Endodermal cell (in vitro differentiated cells): ENCODE results near the gene ZDHHC14. TPM values are rescaled to one million over a fixed set of nuclear protein-coding genes. Genes with fewer than 3 reads are reported as not detected.

Source experiments
- DNase-seq: peaks from one replicate; pipeline ENCODE4 v3.0.0-alpha.2; 2017
- H3K27ac ChIP-seq: 2 replicates; pipeline ENCODE4 v1.5.1; 2013; ENCODE audit warnings: mild to moderate bottlenecking, low read depth, low read length, moderate library complexity
- H3K27me3 ChIP-seq: 2 replicates; pipeline ENCODE4 v1.6.1; 2013; ENCODE audit warnings: mild to moderate bottlenecking, low read length, moderate library complexity; ENCODE audit not compliant: insufficient read depth, control insufficient read depth, poor library complexity, severe bottlenecking
- H3K36me3 ChIP-seq: 2 replicates; pipeline ENCODE4 v1.7.0; 2013; ENCODE audit warnings: mild to moderate bottlenecking, low read length, moderate library complexity; ENCODE audit not compliant: control insufficient read depth, insufficient read depth
- H3K4me1 ChIP-seq: one replicate; pipeline ENCODE4 v1.7.0; 2013; ENCODE audit warnings: low read length; ENCODE audit not compliant: control insufficient read depth, insufficient read depth
- H3K4me3 ChIP-seq: 2 replicates; pipeline ENCODE4 v1.5.1; 2013; ENCODE audit warnings: mild to moderate bottlenecking, low read length, moderate library complexity
- H3K9ac ChIP-seq: 2 replicates; pipeline ENCODE4 v1.6.1; 2013; ENCODE audit warnings: mild to moderate bottlenecking, low read length, moderate library complexity; ENCODE audit not compliant: poor library complexity, severe bottlenecking; ENCODE audit errors: extremely low read depth
- H3K9me3 ChIP-seq: 2 replicates; pipeline ENCODE4 v1.6.1; 2013; ENCODE audit warnings: mild to moderate bottlenecking, low read length, moderate library complexity; ENCODE audit not compliant: control insufficient read depth
- H3K27ac Mint-ChIP-seq: 2 replicates; pipeline ENCODE4 v1.8.0; 2020; ENCODE audit warnings: mixed read lengths
- H3K27me3 Mint-ChIP-seq: 2 replicates; pipeline ENCODE4 v1.8.0; 2021; ENCODE audit warnings: mild to moderate bottlenecking, mixed read lengths; ENCODE audit not compliant: insufficient read depth
- H3K36me3 Mint-ChIP-seq: 2 replicates; pipeline ENCODE4 v1.8.0; 2020; ENCODE audit warnings: low read depth, mixed read lengths
- H3K4me1 Mint-ChIP-seq: 2 replicates; pipeline ENCODE4 v1.8.0; 2020; ENCODE audit warnings: mixed read lengths
- H3K4me3 Mint-ChIP-seq: 2 replicates; pipeline ENCODE4 v1.8.0; 2020; ENCODE audit warnings: mild to moderate bottlenecking, moderate library complexity, mixed read lengths
- H3K9me3 Mint-ChIP-seq: 2 replicates; pipeline ENCODE4 v1.8.0; 2020; ENCODE audit warnings: mild to moderate bottlenecking, mixed read lengths
- CTCF ChIP-seq: fragments of 200-600 bp; sonication (generic); conservative IDR thresholded peaks from 2 replicates; pipeline ENCODE4 v1.5.0; 2021; ENCODE audit warnings: antibody characterized with exemption, mild to moderate bottlenecking
- WGBS, 2 experiments: methylation state at CpG; one replicate each; pipeline versions ENCODE4 v1.1.5 to v1.1.7; 2013; ENCODE audit warnings: missing lambda C conversion rate in 2 of 2, mixed read lengths in 1 of 2; ENCODE audit not compliant: insufficient coverage in 1 of 2, insufficient read length in 1 of 2; 5-methylcytosine and 5-hydroxymethylcytosine counted together
- total RNA-seq, 2 donors: library from RNA; stranded (reverse); fragmentation: NEBNext Ultra II Directional in 1 of 2; extraction: Animal tissue kit (Norgen Biotek cat#: 25700) in 1 of 2; gene quantifications; 2 replicates in 1 of 2; 3 replicates in 1 of 2; pipeline ENCODE4 v1.2.1, GENCODE V29; 2021

Gene ZDHHC14
- total RNA-seq, 2 donors from 2014 or later, result 2.3 to 4.5 TPM

GRCh38 chr6:157471077-157471686 lies 90.2 kb downstream of the ZDHHC14 start:
- TF ChIP-seq CTCF, result no peak
- no peak overlapping the region for H3K4me3 ChIP-seq
- 92% methylated on average over 24 of the region's 24 CpGs for WGBS, 2 experiments
- DNase-seq, result no peak
- no peaks in the 10 kb centered on the region for H3K9me3 Mint-ChIP-seq
- H3K27me3 Mint-ChIP-seq, result no peaks in the 10 kb centered on the region
- H3K36me3 Mint-ChIP-seq, result no peaks in the 10 kb centered on the region
- no peaks in the 10 kb centered on the region for H3K4me1 Mint-ChIP-seq
- H3K27me3 ChIP-seq, result no peaks in the 10 kb centered on the region
- no peak overlapping the region for H3K4me3 Mint-ChIP-seq
- peak overlapping the region; percentile 33 for H3K27ac Mint-ChIP-seq
- H3K4me1 ChIP-seq, result no peaks in the 10 kb centered on the region
- H3K27ac ChIP-seq, result no peak overlapping the region
- no peaks in the 10 kb centered on the region for H3K9me3 ChIP-seq
- H3K9ac ChIP-seq, result no peak overlapping the region
- no peaks in the 10 kb centered on the region for H3K36me3 ChIP-seq

- Histone ChIP-seq H3K27ac (no peak overlapping the region), H3K9ac (no peak overlapping the region), H3K36me3 (no peaks in the 10 kb centered on the region), H3K4me3 (no peak overlapping the region), H3K27me3 (no peaks in the 10 kb centered on the region), H3K4me1 (no peaks in the 10 kb centered on the region), H3K9me3 (no peaks in the 10 kb centered on the region)
- H3K9me3 Mint-ChIP-seq, result no peaks in the 10 kb centered on the region
- H3K27me3 Mint-ChIP-seq, result no peaks in the 10 kb centered on the region
- no peak overlapping the region for H3K4me3 Mint-ChIP-seq
- peak overlapping the region; percentile 33 for H3K27ac Mint-ChIP-seq
- WGBS, 2 experiments, result 91 to 93% methylated on average over 10 to 17 of the region's 17 CpGs
- H3K36me3 Mint-ChIP-seq, result no peaks in the 10 kb centered on the region
- no peaks in the 10 kb centered on the region for H3K4me1 Mint-ChIP-seq
- TF ChIP-seq CTCF, result no peak
- no peak for DNase-seq
Measured at GRCh38 chr6:157471895-157472686, 91.1 kb downstream of the ZDHHC14 start.

GRCh38 chr6:157476797-157477196 lies 95.8 kb downstream of the ZDHHC14 start:
- no peak for TF ChIP-seq CTCF

More at GRCh38 chr6:157476797-157477196, 95.8 kb downstream of the ZDHHC14 start:
- H3K4me1 Mint-ChIP-seq, result no peaks in the 10 kb centered on the region
- H3K27me3 Mint-ChIP-seq, result no peaks in the 10 kb centered on the region
- WGBS, 2 experiments, result 60 to 96% methylated on average over 2 of the region's 3 CpGs
- H3K36me3 Mint-ChIP-seq, result no peaks in the 10 kb centered on the region
- no peak overlapping the region for H3K9ac ChIP-seq
- H3K4me1 ChIP-seq, result no peaks in the 10 kb centered on the region
- H3K27ac ChIP-seq, result no peak overlapping the region
- no peaks in the 10 kb centered on the region for H3K9me3 Mint-ChIP-seq
- H3K4me3 ChIP-seq, result no peak overlapping the region
- no peaks in the 10 kb centered on the region for H3K36me3 ChIP-seq
- H3K27ac Mint-ChIP-seq, result no peak overlapping the region
- no peaks in the 10 kb centered on the region for H3K27me3 ChIP-seq
- no peaks in the 10 kb centered on the region for H3K9me3 ChIP-seq
- no peak overlapping the region for H3K4me3 Mint-ChIP-seq
- DNase-seq, result no peak
